ENCODE measurements around the gene FOXE1. TPM values are rescaled to one million over a fixed set of nuclear protein-coding genes. Genes with fewer than 3 reads are reported as not detected.

Gene FOXE1
- total and polyA plus RNA-seq, 2 of the 13 experiments (the other 11 are each of a cell fraction or from before 2014, with no cell fraction given) = not detected

GRCh38 chr9:97856857-97857605, 4.0 kb downstream of the FOXE1 start:
- no peaks in the 10 kb centered on the region; the same call in 1 of the 2 replicates for H3K4me1 ChIP-seq (ENCODE audit: insufficient read depth, low read length)
- no peak overlapping the region for H3K4me3 ChIP-seq (replicated peaks in 1 of 3; ENCODE audit: insufficient read depth in 1 of 3, low read depth in 2 of 3, low read length in 3 of 3)
- DNase-seq (ENCODE audit: low spot score) = no peak
- ChIA-PET POLR2A (no interaction called here), CTCF (ENCODE audit: low intra/inter-chr PET ratio, low total read pairs) (no interaction called here)
- intact Hi-C loops (cut with micrococcal nuclease; ENCODE audit: unreplicated experiment) (no loop called here), in situ Hi-C loops (cut with HindIII; ENCODE audit: extremely low pct_ligation_motif_present, low pct_unique_long_range_greater_than_20kb) (no loop called here)
- no peak for FAIRE-seq
- H4K20me1 ChIP-seq (ENCODE audit: insufficient read depth, low read length) = no peaks in the 10 kb centered on the region
- H3K4me2 ChIP-seq (ENCODE audit: low read depth, low read length) = 0 out of 2 replicates have a peak overlapping the region, but pooled peaks have one; percentile 24
- no peak for ATAC-seq
- H3K27ac ChIP-seq (ENCODE audit: extremely low read length, insufficient read depth, low read length) = no peak overlapping the region
- no peak overlapping the region for H3K9ac ChIP-seq (ENCODE audit: insufficient read depth, low read depth, low read length)
- no TSS peak for BruUV-seq (replicated peaks)
- H3K27me3 ChIP-seq (ENCODE audit: control insufficient read depth in 1 of 2, insufficient read depth in 2 of 2, low read length in 2 of 2) = peaks cover 6 to 49% of the 10 kb centered on the region in 2 experiments; a peak in 4 of 5 replicates
- H2AFZ ChIP-seq (ENCODE audit: low read length) = no peak overlapping the region
- WGBS (ENCODE audit: low lambda C conversion rate) = 38% methylated on average over 15 of the region's 15 CpGs
- no peaks in the 10 kb centered on the region for H3K9me3 ChIP-seq (ENCODE audit: low read length)
- no peaks in the 10 kb centered on the region for H3K36me3 ChIP-seq (replicated peaks in 1 of 2; ENCODE audit: control insufficient read depth in 1 of 2, insufficient read depth in 2 of 2, low read length in 2 of 2)
- no peaks in the 10 kb centered on the region for H3K79me2 ChIP-seq (ENCODE audit: insufficient read depth, low read length)
- TF ChIP-seq ZNF724P (CRISPR knock-in tag; IDR thresholded peaks at IDR 0.05; ENCODE audit: borderline replicate concordance) = no peak
- no peak for TF ChIP-seq ZZZ3 (CRISPR knock-in tag; IDR thresholded peaks at IDR 0.05; ENCODE audit: borderline replicate concordance)
- no peak for TF ChIP-seq ZNF430 (CRISPR knock-in tag; IDR thresholded peaks at IDR 0.05)
- TF ChIP-seq ZBTB39 (CRISPR knock-in tag; IDR thresholded peaks at IDR 0.05) = no peak
- no peak for TF ChIP-seq PITX1 (CRISPR knock-in tag; IDR thresholded peaks at IDR 0.05)
- no peak for TF ChIP-seq ZBTB43 (CRISPR knock-in tag; conservative IDR thresholded peaks at IDR 0.05)
- TF ChIP-seq ZFP90 (CRISPR knock-in tag; IDR thresholded peaks at IDR 0.05; ENCODE audit: borderline replicate concordance) = no peak
- TF ChIP-seq EEA1 (CRISPR knock-in tag; IDR thresholded peaks at IDR 0.05; ENCODE audit: borderline replicate concordance) = no peak
- no peak for TF ChIP-seq GATAD2A (CRISPR knock-in tag; IDR thresholded peaks at IDR 0.05)
- no peak for TF ChIP-seq RARG (CRISPR knock-in tag; IDR thresholded peaks at IDR 0.05; ENCODE audit: low read depth)
- TF ChIP-seq NAIF1 (CRISPR knock-in tag; IDR thresholded peaks at IDR 0.05; ENCODE audit: borderline replicate concordance) = no peak
- TF ChIP-seq ZNF20 (CRISPR knock-in tag; IDR thresholded peaks at IDR 0.05) = no peak
- TF ChIP-seq NFRKB (IDR thresholded peaks at IDR 0.05) = no peak
- no peak for TF ChIP-seq ZMYM3 (CRISPR knock-in tag; IDR thresholded peaks at IDR 0.05)
- TF ChIP-seq MLLT10 (CRISPR knock-in tag; IDR thresholded peaks at IDR 0.05) = no peak
- TF ChIP-seq ATF7-NPFF (CRISPR knock-in tag; IDR thresholded peaks at IDR 0.05; ENCODE audit: low read depth) = no peak
- no peak for TF ChIP-seq ZNF276 (CRISPR knock-in tag; IDR thresholded peaks at IDR 0.05; ENCODE audit: low read depth)
